ENCODE data around the gene RPGRIP1L. TPM values are rescaled to one million over a fixed set of nuclear protein-coding genes. Genes with fewer than 3 reads are reported as not detected.

Gene RPGRIP1L
- total RNA-seq = 7.0 and 7.1 TPM in 2 replicates
- total RNA-seq (2013) = 4.4 TPM
- 1.0 and 1.2 TPM in 2 replicates for polyA plus RNA-seq
- 1.3 and 2.0 TPM in 2 replicates for polyA minus RNA-seq

DNA sequence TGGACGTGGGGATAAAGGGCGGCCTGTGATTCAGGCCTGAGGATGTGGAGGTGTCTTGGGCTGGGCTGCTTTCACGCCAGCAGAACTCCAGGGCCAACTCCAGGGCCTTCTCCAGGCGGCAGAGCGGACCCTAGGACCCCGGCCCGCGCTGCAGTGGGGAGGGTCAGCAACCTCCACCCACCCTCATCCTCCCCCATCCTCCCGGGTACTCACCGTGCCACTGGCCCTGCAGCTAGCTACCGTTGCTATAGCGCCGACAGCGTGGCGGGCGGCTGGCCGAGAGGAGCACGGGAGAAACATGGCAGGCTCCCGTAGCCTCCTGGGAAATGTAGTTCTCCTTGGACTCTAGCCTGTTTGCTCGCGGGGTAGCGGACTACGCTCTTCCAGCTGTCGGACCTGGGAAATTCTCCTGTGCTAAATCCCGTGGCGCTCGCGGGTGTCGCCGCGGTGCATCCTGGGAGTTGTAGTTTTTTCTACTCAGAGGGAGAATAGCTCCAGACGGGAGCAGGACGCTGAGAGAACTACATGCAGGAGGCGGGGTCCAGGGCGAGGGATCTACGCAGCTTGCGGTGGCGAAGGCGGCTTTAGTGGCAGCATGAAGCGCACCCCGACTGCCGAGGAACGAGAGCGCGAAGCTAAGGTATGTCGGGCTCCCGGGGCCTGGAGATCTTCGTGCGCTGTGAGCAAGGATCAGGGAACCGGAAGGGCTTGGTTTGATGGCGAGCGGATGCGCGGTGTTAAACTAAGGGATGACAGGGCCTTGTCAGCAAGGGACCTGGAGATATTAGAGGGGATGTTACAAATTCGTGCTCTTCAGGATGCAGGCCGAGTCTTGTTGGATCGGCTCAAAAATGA, at the start of gene RPGRIP1L, which contains the start of gene FTO:
TSS of gene RPGRIP1L (minus strand) at position 270 of the 855 bp plus-strand sequence. CDS start 3,136 bp downstream, outside the sequence.
TSS of gene FTO (plus strand) at position 567 of the 855 bp plus-strand sequence.
- Histone ChIP-seq H2AFZ (ENCODE audit: insufficient read depth, low read depth, low read length, poor library complexity, severe bottlenecking) (peak within 1 kb of the TSS; percentile 82), H3K4me3 (ENCODE audit: control extremely low read depth in 1 of 5, extremely low read depth in 1 of 5, insufficient read depth in 1 of 5, low read depth in 2 of 5, low read length in 4 of 5) (peak within 1 kb of the TSS; percentile 60 to 87 (median 75)), H3K27ac (ENCODE audit: low read length in 2 of 2) (peak within 1 kb of the TSS; percentile 42 to 75), H3K36me3 (replicated peaks in 1 of 2; ENCODE audit: control extremely low read depth in 1 of 2, control insufficient read depth in 1 of 2, extremely low read depth in 1 of 2, insufficient read depth in 2 of 2, low read length in 1 of 2) (no peaks in the 10 kb centered on the region), H3K4me1 (ENCODE audit: control insufficient read depth in 2 of 2, insufficient read depth in 2 of 2, low read length in 2 of 2) (peaks cover 15 to 17% of the 10 kb centered on the region in 2 donors), H3K9me3 (ENCODE audit: control extremely low read depth in 1 of 3, control insufficient read depth in 2 of 3, insufficient read depth in 1 of 3, low read length in 2 of 3) (no peaks in the 10 kb centered on the region), H3K79me2 (ENCODE audit: control insufficient read depth, insufficient read depth, low read length) (peaks cover 42% of the 10 kb centered on the region), H3K9ac (ENCODE audit: low read length) (peak within 1 kb of the TSS; percentile 72), H4K20me1 (ENCODE audit: control insufficient read depth, insufficient read depth, low read length, poor library complexity, severe bottlenecking) (no peaks in the 10 kb centered on the region), H3K27me3 (replicated peaks in 1 of 4; ENCODE audit: control extremely low read depth in 1 of 4, control insufficient read depth in 3 of 4, insufficient read depth in 4 of 4, low read length in 3 of 4) (no peaks in the 10 kb centered on the region), H3K4me2 (replicated peaks; ENCODE audit: low read depth, low read length, poor library complexity, severe bottlenecking) (peak within 1 kb of the TSS; percentile 72)
- Mint-ChIP-seq H3K4me1 (peaks cover 33% of the 10 kb centered on the region), H3K27me3 (no peaks in the 10 kb centered on the region), H3K27ac (peak within 1 kb of the TSS; percentile 90), H3K4me3 (peak within 1 kb of the TSS; percentile 99), H3K9me3 (ENCODE audit: insufficient read depth) (no peaks in the 10 kb centered on the region)
- intact Hi-C loops (cut with micrococcal nuclease) = loop anchor here (1.0 to 5.0 kb wide), 2 partner anchors 187 to 269 kb away; no protein-coding TSS in a partner anchor
- TF ChIP-seq EZH2 (IDR thresholded peaks at IDR 0.05; ENCODE audit: borderline replicate concordance, insufficient read depth, low read depth, low read length, poor library complexity, severe bottlenecking) (no peak), CTCF (IDR thresholded peaks at IDR 0.05) (no peak)
- DNase-seq (peak; percentile 97), ATAC-seq (ENCODE audit: low read depth) (peak; percentile 96)
- ChIA-PET CTCF (no interaction called here), POLR2A (interaction anchor here (0.6 to 1.5 kb wide), 4 partner anchors 13 to 651 kb away, joined by 3 to 7 read pairs (median 4); partner anchors contain the start of gene CHD9NB)
- under 1% methylated on average over 56 of the region's 57 CpGs for WGBS (ENCODE audit: insufficient coverage)
